NOMO-1 treated with dmso at 0.1 percent for 144 hours (cell line): ENCODE data around the gene TRAPPC2.
"Not testable (repeated sequence)": the region's sequence is repeated elsewhere in the genome, so short reads cannot be mapped to it uniquely, and the experiment has no call there.

Experiments used
- DNase-seq: peaks from one replicate; lab custom pipeline; 2025; ENCODE audit not compliant: unreplicated experiment; lab: John Stamatoyannopoulos, UW

Gene TRAPPC2

GRCh38 chrX:13670197-13670596 is 64.2 kb downstream of the TRAPPC2 start:
- no peak for DNase-seq

GRCh38 chrX:13669755-13670154 is 64.7 kb downstream of the TRAPPC2 start:
- DNase-seq: not testable (repeated sequence)

- peak; percentile 64 for DNase-seq
Measured at GRCh38 chrX:13669246-13669737, 65.1 kb downstream of the TRAPPC2 start.

- DNase-seq: no peak
Measured at GRCh38 chrX:13667919-13668318, 66.5 kb downstream of the TRAPPC2 start.

- no peak for DNase-seq
Measured at GRCh38 chrX:13666836-13667235, 67.6 kb downstream of the TRAPPC2 start.

- DNase-seq: no peak
Measured at GRCh38 chrX:13664020-13664419, 70.4 kb downstream of the TRAPPC2 start.

- DNase-seq: no peak
Measured at GRCh38 chrX:13662355-13662791, 72.0 kb downstream of the TRAPPC2 start.
